GM18861 (cell line): ENCODE results near the gene PPP4R3A.
"Not testable (repeated sequence)": the region's sequence is repeated elsewhere in the genome, so short reads cannot be mapped to it uniquely, and the experiment has no call there.

Experiments used
- ATAC-seq: cut with Tn5 transposase; IDR thresholded peaks from one replicate; pipeline ENCODE4 v1.9.1; 2021; ENCODE audit not compliant: unreplicated experiment

Gene PPP4R3A

GRCh38 chr14:91410771-91411536, 99.2 kb downstream of the PPP4R3A start:
- no peak for ATAC-seq

GRCh38 chr14:91409928-91410718, 100.0 kb downstream of the PPP4R3A start:
- no peak for ATAC-seq

DNA sequence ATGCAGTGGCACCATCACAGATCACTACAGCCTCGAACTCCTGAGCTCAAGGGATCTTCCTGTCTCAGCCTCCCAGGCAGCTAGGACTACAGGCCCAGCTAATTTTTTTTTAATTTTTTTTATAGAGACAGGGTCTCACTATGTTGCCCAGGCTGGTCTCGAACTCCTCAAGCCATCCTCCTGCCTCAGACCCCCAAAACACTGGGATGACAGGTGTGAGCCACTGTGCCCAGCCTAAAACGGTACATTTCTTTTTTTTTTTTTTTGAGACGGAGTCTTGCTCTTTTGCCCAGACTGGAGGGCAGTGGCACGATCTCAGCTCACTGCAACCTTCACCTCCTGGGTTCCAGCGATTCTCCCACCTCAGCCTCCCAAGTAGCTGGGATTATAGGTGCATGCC, 100.9 kb downstream of the PPP4R3A start:
- not testable (repeated sequence) for ATAC-seq
